ENCODE measurements around the gene PELO.

GRCh38 chr5:52777186-52777585 lies 10.5 kb upstream of the PELO start:
- TF ChIP-seq CTCF (IDR thresholded peaks at IDR 0.05) (no peak), POLR2AphosphoS5 (IDR thresholded peaks at IDR 0.05; ENCODE audit: low read depth, low read length) (no peak)
- TF ChIP-seq, protein P1, sequence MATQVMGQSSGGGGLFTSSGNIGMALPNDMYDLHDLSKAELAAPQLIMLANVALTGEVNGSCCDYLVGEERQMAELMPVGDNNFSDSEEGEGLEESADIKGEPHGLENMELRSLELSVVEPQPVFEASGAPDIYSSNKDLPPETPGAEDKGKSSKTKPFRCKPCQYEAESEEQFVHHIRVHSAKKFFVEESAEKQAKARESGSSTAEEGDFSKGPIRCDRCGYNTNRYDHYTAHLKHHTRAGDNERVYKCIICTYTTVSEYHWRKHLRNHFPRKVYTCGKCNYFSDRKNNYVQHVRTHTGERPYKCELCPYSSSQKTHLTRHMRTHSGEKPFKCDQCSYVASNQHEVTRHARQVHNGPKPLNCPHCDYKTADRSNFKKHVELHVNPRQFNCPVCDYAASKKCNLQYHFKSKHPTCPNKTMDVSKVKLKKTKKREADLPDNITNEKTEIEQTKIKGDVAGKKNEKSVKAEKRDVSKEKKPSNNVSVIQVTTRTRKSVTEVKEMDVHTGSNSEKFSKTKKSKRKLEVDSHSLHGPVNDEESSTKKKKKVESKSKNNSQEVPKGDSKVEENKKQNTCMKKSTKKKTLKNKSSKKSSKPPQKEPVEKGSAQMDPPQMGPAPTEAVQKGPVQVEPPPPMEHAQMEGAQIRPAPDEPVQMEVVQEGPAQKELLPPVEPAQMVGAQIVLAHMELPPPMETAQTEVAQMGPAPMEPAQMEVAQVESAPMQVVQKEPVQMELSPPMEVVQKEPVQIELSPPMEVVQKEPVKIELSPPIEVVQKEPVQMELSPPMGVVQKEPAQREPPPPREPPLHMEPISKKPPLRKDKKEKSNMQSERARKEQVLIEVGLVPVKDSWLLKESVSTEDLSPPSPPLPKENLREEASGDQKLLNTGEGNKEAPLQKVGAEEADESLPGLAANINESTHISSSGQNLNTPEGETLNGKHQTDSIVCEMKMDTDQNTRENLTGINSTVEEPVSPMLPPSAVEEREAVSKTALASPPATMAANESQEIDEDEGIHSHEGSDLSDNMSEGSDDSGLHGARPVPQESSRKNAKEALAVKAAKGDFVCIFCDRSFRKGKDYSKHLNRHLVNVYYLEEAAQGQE (IDR thresholded peaks at IDR 0.05; ENCODE audit: insufficient read depth in 1 of 2, low read depth in 2 of 2, low read length in 1 of 2), result no peak
